ENCODE measurements around the gene ABL1. TPM values are rescaled to one million over a fixed set of nuclear protein-coding genes. Genes with fewer than 3 reads are reported as not detected.

ABL1 gene
- total RNA-seq, 2 experiments from 2014 or later: 30.2 to 33.0 TPM

GRCh38 chr9:130860458-130861316 is 25.6 kb downstream of the ABL1 start:
- no peak for ATAC-seq

GRCh38 chr9:130861372-130862180 is 26.5 kb downstream of the ABL1 start:
- H3K27ac Mint-ChIP-seq: no peak overlapping the region
- ChIA-PET CTCF (interaction anchor here (0.9 to 9.0 kb wide), 6 partner anchors 9 to 185 kb away, joined by 3 to 74 read pairs (median 14); no protein-coding TSS in a partner anchor), POLR2A (interaction anchor here (1.3 kb wide), 1 partner anchor 158 kb away, joined by 3 read pairs; no protein-coding TSS in a partner anchor)
- intact Hi-C loops (cut with micrococcal nuclease): loop anchor here (5.0 to 10.0 kb wide), 2 partner anchors 89 to 157 kb away; no protein-coding TSS in a partner anchor
- no peaks in the 10 kb centered on the region for H3K4me1 Mint-ChIP-seq (ENCODE audit: low read depth)
- H3K27me3 Mint-ChIP-seq: no peaks in the 10 kb centered on the region
- H3K36me3 Mint-ChIP-seq (ENCODE audit: low read depth): peaks cover 1% of the 10 kb centered on the region
- ATAC-seq (no peak), DNase-seq (no peak)
- no peak overlapping the region for H3K4me3 Mint-ChIP-seq
- TF ChIP-seq CTCF (IDR thresholded peaks at IDR 0.05): no peak
- no peaks in the 10 kb centered on the region for H3K9me3 Mint-ChIP-seq

More at GRCh38 chr9:130860458-130861316, 25.6 kb downstream of the ABL1 start:
- no peaks in the 10 kb centered on the region for H3K36me3 Mint-ChIP-seq (ENCODE audit: low read depth)
- H3K4me1 Mint-ChIP-seq (ENCODE audit: low read depth): no peaks in the 10 kb centered on the region
- no peak overlapping the region for H3K27ac Mint-ChIP-seq
- no peaks in the 10 kb centered on the region for H3K27me3 Mint-ChIP-seq
- ChIA-PET CTCF (interaction anchor here (1.1 to 6.3 kb wide), 2 partner anchors 10 to 154 kb away, joined by 3 to 51 read pairs; no protein-coding TSS in a partner anchor), POLR2A (no interaction called here)
- no peak overlapping the region for H3K4me3 Mint-ChIP-seq
- intact Hi-C loops (cut with micrococcal nuclease): loop anchor here (5.0 to 10.0 kb wide), 2 partner anchors 88 to 156 kb away; no protein-coding TSS in a partner anchor
- DNase-seq: no peak
- H3K9me3 Mint-ChIP-seq: no peaks in the 10 kb centered on the region
- no peak for TF ChIP-seq CTCF (IDR thresholded peaks at IDR 0.05)

- Mint-ChIP-seq H3K27ac (no peak overlapping the region), H3K36me3 (ENCODE audit: low read depth) (peaks cover 4% of the 10 kb centered on the region), H3K27me3 (no peaks in the 10 kb centered on the region), H3K4me3 (no peak overlapping the region), H3K4me1 (ENCODE audit: low read depth) (no peaks in the 10 kb centered on the region), H3K9me3 (no peaks in the 10 kb centered on the region)
- ChIA-PET POLR2A (interaction anchor here (1.3 kb wide), 1 partner anchor 158 kb away, joined by 3 read pairs; no protein-coding TSS in a partner anchor), CTCF (interaction anchor here (0.9 to 9.0 kb wide), 6 partner anchors 8 to 185 kb away, joined by 3 to 74 read pairs (median 14); no protein-coding TSS in a partner anchor)
- intact Hi-C loops (cut with micrococcal nuclease): loop anchor here (5.0 to 10.0 kb wide), 2 partner anchors 90 to 157 kb away; no protein-coding TSS in a partner anchor
- no peak for DNase-seq
- TF ChIP-seq CTCF (IDR thresholded peaks at IDR 0.05): no peak
- no peak for ATAC-seq
Measured at GRCh38 chr9:130862217-130862616, 27.2 kb downstream of the ABL1 start.

- H3K27me3 Mint-ChIP-seq: no peaks in the 10 kb centered on the region
- no peak for TF ChIP-seq CTCF (IDR thresholded peaks at IDR 0.05)
- intact Hi-C loops (cut with micrococcal nuclease): loop anchor here (5.0 to 10.0 kb wide), 2 partner anchors 90 to 158 kb away; no protein-coding TSS in a partner anchor
- ATAC-seq (no peak), DNase-seq (no peak)
- peaks cover 4% of the 10 kb centered on the region for H3K36me3 Mint-ChIP-seq (ENCODE audit: low read depth)
- CTCF ChIA-PET: interaction anchor here (0.9 to 9.0 kb wide), 6 partner anchors 26 to 184 kb away, joined by 3 to 74 read pairs (median 16); no protein-coding TSS in a partner anchor
- H3K27ac Mint-ChIP-seq: no peak overlapping the region
- POLR2A ChIA-PET: interaction anchor here (1.3 kb wide), 1 partner anchor 159 kb away, joined by 3 read pairs; no protein-coding TSS in a partner anchor
- no peaks in the 10 kb centered on the region for H3K4me1 Mint-ChIP-seq (ENCODE audit: low read depth)
- H3K9me3 Mint-ChIP-seq: no peaks in the 10 kb centered on the region
- H3K4me3 Mint-ChIP-seq: no peak overlapping the region
Measured at GRCh38 chr9:130862747-130863146, 27.7 kb downstream of the ABL1 start.

All from activated CD8-positive, alpha-beta T cell treated with anti-CD3 and anti-CD28 coated beads for 36 hours (primary cell).